Measurements from ENCODE around the gene AMBRA1.

AMBRA1 gene

GRCh38 chr11:46390331-46391171 is 203.3 kb downstream of the AMBRA1 start:
- DNase-seq: peak in 2 of 10 donors; percentile 69 to 81
- intact Hi-C loops (cut with DNase I): no loop called here

- peak; percentile 66 to 96 (median 80) for DNase-seq
- intact Hi-C loops (cut with DNase I): loop anchor here (2.0 kb wide), 1 partner anchor 149 kb away; no protein-coding TSS in a partner anchor
Observed at GRCh38 chr11:46389450-46390330, 204.1 kb downstream of the AMBRA1 start.

GRCh38 chr11:46388619-46389449 is 205.0 kb downstream of the AMBRA1 start:
- DNase-seq: no peak
- intact Hi-C loops (cut with DNase I): loop anchor here (2.0 kb wide), 1 partner anchor 150 kb away; no protein-coding TSS in a partner anchor

- intact Hi-C loops (cut with DNase I): loop anchor here (2.0 kb wide), 1 partner anchor 151 kb away; no protein-coding TSS in a partner anchor
- DNase-seq: peak in 8 of 10 donors; percentile 61 to 95 (median 72)
Observed at GRCh38 chr11:46387919-46388618, 205.8 kb downstream of the AMBRA1 start.

- intact Hi-C loops (cut with DNase I): no loop called here
- no peak for DNase-seq
Observed at GRCh38 chr11:46387456-46387855, 206.4 kb downstream of the AMBRA1 start.

GRCh38 chr11:46386674-46387073 is 207.1 kb downstream of the AMBRA1 start:
- intact Hi-C loops (cut with DNase I): no loop called here
- no peak for DNase-seq

- intact Hi-C loops (cut with DNase I): no loop called here
- peak in 1 of 10 donors; percentile 53 for DNase-seq
Observed at GRCh38 chr11:46386005-46386578, 207.7 kb downstream of the AMBRA1 start.

- DNase-seq: peak in 1 of 10 donors; percentile 64
- intact Hi-C loops (cut with DNase I): no loop called here
Observed at GRCh38 chr11:46385169-46386004, 208.4 kb downstream of the AMBRA1 start.

GRCh38 chr11:46383974-46384701 is 209.7 kb downstream of the AMBRA1 start:
- DNase-seq: peak in 1 of 10 donors; percentile 53
- intact Hi-C loops (cut with DNase I): no loop called here

GRCh38 chr11:46383404-46383758 is 210.4 kb downstream of the AMBRA1 start:
- no peak for DNase-seq
- intact Hi-C loops (cut with DNase I): no loop called here

- intact Hi-C loops (cut with DNase I): no loop called here
- peak in 6 of 10 donors; percentile 38 to 91 (median 58) for DNase-seq
Observed at GRCh38 chr11:46382646-46383403, 211.0 kb downstream of the AMBRA1 start.

- intact Hi-C loops (cut with DNase I): no loop called here
- peak in 1 of 10 donors; percentile 66 for DNase-seq
Observed at GRCh38 chr11:46381819-46382645, 211.8 kb downstream of the AMBRA1 start.

GRCh38 chr11:46381048-46381818 is 212.6 kb downstream of the AMBRA1 start, which contains the start of gene MDK:
MDK (plus strand) TSS chr11:46381669; CDS start chr11:46382058, 389 bp downstream.
- peak in 2 of 10 donors; percentile 73 to 81 for DNase-seq
- intact Hi-C loops (cut with DNase I): no loop called here

- intact Hi-C loops (cut with DNase I): no loop called here
- DNase-seq: peak in 3 of 10 donors; percentile 26 to 86 (median 75)
Observed at GRCh38 chr11:46380340-46381047, 213.3 kb downstream of the AMBRA1 start.
